ENCODE measurements around the gene SNRPA. TPM values are rescaled to one million over a fixed set of nuclear protein-coding genes. Genes with fewer than 3 reads are reported as not detected.

Gene SNRPA
- total and polyA plus RNA-seq, 2 of the 13 experiments (the other 11 are each of a cell fraction or from before 2014, with no cell fraction given) = 59.6 to 162 TPM

DNA sequence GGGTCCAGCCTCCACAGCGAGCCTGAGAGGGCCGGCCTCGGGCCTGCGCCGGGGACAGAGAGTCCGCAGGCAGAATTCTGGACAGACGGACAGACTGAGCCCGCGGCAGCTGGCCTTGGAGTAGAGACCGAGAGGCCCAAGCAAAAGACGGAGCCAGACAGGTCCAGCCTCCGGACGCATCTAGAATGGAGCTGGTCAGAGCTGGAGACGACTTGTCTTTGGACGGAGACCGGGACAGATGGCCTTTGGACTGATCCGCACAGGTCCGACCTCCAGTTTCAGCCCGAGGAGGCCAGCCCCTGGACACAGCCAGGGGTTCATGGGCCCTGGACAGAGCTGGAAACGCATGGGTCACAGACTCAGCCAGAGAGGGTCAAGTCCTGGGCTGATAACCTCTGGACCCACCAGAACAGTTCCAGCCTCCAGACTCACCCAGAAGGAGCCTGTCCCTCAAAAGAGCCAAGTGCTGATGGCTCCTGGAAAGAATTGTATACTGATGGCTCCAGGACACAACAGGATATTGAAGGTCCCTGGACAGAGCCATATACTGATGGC, 33.6 kb upstream of the SNRPA start (continued):
- TF ChIP-seq ZNF468 (CRISPR knock-in tag; IDR thresholded peaks at IDR 0.05) (0 out of 2 replicates have a peak, but pooled peaks have one; percentile 30), DR1 (CRISPR knock-in tag; IDR thresholded peaks at IDR 0.05) (0 out of 2 replicates have a peak, but pooled peaks have one; percentile 42), ZHX1 (CRISPR knock-in tag; IDR thresholded peaks at IDR 0.05; ENCODE audit: low read depth) (0 out of 2 replicates have a peak, but pooled peaks have one; percentile 30), CBX5 (CRISPR knock-in tag; IDR thresholded peaks at IDR 0.05; ENCODE audit: borderline replicate concordance) (0 out of 2 replicates have a peak, but pooled peaks have one; percentile 45), POLR2AphosphoS5 (IDR thresholded peaks at IDR 0.05; ENCODE audit: low read depth, low read length) (peak; percentile 46), MED1 (CRISPR knock-in tag; IDR thresholded peaks at IDR 0.05) (peak; percentile 14; the same call in 1 of the 2 replicates), ZFY (CRISPR knock-in tag; IDR thresholded peaks at IDR 0.05) (peak; percentile 84), HDAC1 (CRISPR knock-in tag; IDR thresholded peaks at IDR 0.05) (0 out of 2 replicates have a peak, but pooled peaks have one; percentile 12), ZHX2 (IDR thresholded peaks at IDR 0.05; ENCODE audit: low read depth) (no peak), ZHX2 (CRISPR knock-in tag; IDR thresholded peaks at IDR 0.05; ENCODE audit: borderline replicate concordance) (0 out of 2 replicates have a peak, but pooled peaks have one; percentile 32), AGO2 (optimal IDR thresholded peaks at IDR 0.05; ENCODE audit: low read depth, low read length) (peak; percentile 26), ATF1 (CRISPR knock-in tag; IDR thresholded peaks at IDR 0.05) (no peak)
- TF ChIP-seq, protein P1, sequence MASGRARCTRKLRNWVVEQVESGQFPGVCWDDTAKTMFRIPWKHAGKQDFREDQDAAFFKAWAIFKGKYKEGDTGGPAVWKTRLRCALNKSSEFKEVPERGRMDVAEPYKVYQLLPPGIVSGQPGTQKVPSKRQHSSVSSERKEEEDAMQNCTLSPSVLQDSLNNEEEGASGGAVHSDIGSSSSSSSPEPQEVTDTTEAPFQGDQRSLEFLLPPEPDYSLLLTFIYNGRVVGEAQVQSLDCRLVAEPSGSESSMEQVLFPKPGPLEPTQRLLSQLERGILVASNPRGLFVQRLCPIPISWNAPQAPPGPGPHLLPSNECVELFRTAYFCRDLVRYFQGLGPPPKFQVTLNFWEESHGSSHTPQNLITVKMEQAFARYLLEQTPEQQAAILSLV (CRISPR knock-in tag; IDR thresholded peaks at IDR 0.05; ENCODE audit: borderline replicate concordance) = peak; percentile 27; the same call in 1 of the 2 replicates
- TF ChIP-seq, protein P2, sequence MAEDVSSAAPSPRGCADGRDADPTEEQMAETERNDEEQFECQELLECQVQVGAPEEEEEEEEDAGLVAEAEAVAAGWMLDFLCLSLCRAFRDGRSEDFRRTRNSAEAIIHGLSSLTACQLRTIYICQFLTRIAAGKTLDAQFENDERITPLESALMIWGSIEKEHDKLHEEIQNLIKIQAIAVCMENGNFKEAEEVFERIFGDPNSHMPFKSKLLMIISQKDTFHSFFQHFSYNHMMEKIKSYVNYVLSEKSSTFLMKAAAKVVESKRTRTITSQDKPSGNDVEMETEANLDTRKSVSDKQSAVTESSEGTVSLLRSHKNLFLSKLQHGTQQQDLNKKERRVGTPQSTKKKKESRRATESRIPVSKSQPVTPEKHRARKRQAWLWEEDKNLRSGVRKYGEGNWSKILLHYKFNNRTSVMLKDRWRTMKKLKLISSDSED (CRISPR knock-in tag; IDR thresholded peaks at IDR 0.05) = 0 out of 2 replicates have a peak, but pooled peaks have one; percentile 31
- TF ChIP-seq, protein P3, sequence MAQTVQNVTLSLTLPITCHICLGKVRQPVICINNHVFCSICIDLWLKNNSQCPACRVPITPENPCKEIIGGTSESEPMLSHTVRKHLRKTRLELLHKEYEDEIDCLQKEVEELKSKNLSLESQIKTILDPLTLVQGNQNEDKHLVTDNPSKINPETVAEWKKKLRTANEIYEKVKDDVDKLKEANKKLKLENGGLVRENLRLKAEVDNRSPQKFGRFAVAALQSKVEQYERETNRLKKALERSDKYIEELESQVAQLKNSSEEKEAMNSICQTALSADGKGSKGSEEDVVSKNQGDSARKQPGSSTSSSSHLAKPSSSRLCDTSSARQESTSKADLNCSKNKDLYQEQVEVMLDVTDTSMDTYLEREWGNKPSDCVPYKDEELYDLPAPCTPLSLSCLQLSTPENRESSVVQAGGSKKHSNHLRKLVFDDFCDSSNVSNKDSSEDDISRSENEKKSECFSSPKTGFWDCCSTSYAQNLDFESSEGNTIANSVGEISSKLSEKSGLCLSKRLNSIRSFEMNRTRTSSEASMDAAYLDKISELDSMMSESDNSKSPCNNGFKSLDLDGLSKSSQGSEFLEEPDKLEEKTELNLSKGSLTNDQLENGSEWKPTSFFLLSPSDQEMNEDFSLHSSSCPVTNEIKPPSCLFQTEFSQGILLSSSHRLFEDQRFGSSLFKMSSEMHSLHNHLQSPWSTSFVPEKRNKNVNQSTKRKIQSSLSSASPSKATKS (CRISPR knock-in tag; IDR thresholded peaks at IDR 0.05) = no peak

Measured in HepG2 (cell line).